BE2C (cell line): ENCODE measurements around the gene FYCO1.

Experiments used
- DNase-seq: peaks from one replicate; pipeline ENCODE4 v3.0.0-alpha.2; 2020
- H3K27me3 ChIP-seq: fragments of 250-450 bp; sonication (Bioruptor Pico); 2 replicates; pipeline ENCODE4 v1.5.1; 2020; ENCODE audit warnings: mild to moderate bottlenecking
- H3K36me3 ChIP-seq: fragments of 250-450 bp; sonication (Bioruptor Pico); 2 replicates; pipeline ENCODE4 v1.5.1; 2020; ENCODE audit warnings: mild to moderate bottlenecking
- H3K4me1 ChIP-seq: fragments of 250-450 bp; sonication (Bioruptor Pico); 2 replicates; pipeline ENCODE4 v1.5.1; 2020
- H3K4me3 ChIP-seq: 2 replicates; pipeline ENCODE4 v1.5.1; 2011; ENCODE audit warnings: low read depth, low read length
- H3K9me3 ChIP-seq: fragments of 250-450 bp; sonication (Bioruptor Pico); 2 replicates; pipeline ENCODE4 v1.5.1; 2020
- TF ChIP-seq, protein P1 (sequence below): IDR thresholded peaks from 2 replicates; pipeline ENCODE4 v1.5.1; 2012; ENCODE audit warnings: mild to moderate bottlenecking, low read depth, low read length

FYCO1 gene

DNA sequence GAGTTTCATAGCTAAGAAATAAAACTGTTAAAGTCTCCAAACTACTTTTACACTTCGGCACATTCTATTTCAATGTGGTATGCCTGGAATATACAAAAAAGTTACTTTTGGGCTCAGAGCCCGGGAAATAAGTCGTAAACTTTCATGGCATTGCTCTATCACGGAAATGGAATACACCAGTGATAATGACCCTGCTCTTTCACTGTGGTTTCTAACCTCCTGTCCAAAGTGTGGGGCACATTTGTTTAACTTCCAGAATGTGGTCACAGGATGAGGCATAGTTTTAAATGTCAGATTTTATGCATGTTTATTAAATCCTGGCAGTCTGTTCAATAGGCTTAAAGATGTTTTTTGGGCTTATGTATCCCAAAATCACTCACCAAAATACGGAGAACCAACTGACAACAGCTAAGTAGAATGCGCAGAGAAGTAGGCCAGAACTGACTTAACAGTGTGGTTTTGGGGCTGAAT lies 47.3 kb downstream of the FYCO1 start:
- no peaks in the 10 kb centered on the region for H3K9me3 ChIP-seq
- H3K36me3 ChIP-seq: no peaks in the 10 kb centered on the region
- H3K4me3 ChIP-seq: no peak overlapping the region
- H3K27me3 ChIP-seq: no peaks in the 10 kb centered on the region
- DNase-seq: no peak
- TF ChIP-seq, protein P1, sequence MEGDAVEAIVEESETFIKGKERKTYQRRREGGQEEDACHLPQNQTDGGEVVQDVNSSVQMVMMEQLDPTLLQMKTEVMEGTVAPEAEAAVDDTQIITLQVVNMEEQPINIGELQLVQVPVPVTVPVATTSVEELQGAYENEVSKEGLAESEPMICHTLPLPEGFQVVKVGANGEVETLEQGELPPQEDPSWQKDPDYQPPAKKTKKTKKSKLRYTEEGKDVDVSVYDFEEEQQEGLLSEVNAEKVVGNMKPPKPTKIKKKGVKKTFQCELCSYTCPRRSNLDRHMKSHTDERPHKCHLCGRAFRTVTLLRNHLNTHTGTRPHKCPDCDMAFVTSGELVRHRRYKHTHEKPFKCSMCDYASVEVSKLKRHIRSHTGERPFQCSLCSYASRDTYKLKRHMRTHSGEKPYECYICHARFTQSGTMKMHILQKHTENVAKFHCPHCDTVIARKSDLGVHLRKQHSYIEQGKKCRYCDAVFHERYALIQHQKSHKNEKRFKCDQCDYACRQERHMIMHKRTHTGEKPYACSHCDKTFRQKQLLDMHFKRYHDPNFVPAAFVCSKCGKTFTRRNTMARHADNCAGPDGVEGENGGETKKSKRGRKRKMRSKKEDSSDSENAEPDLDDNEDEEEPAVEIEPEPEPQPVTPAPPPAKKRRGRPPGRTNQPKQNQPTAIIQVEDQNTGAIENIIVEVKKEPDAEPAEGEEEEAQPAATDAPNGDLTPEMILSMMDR: no peak
- no peaks in the 10 kb centered on the region for H3K4me1 ChIP-seq

DNA sequence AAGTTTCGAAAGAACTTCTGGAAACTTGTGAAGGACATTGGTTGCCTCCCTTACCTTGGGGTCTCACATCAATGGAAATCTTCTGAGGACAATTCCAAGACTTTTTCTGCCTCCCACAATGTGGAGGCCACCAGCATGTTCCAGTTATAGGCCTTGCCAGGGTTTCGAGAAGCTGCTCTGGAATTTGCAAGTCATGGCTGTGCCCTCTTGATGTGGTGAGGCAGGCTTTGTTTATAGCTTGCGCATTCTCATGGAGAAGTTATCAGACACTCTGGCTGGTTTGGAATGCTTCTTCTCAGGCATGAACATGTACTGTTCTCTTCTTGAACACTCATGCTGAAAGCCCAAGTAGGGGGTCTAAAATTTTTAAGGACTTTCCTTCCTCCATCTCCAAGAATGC lies 48.3 kb downstream of the FYCO1 start:
- no peaks in the 10 kb centered on the region for H3K27me3 ChIP-seq
- no peak overlapping the region for H3K4me3 ChIP-seq
- TF ChIP-seq, protein P1: no peak
- H3K9me3 ChIP-seq: no peaks in the 10 kb centered on the region
- DNase-seq: no peak
- H3K4me1 ChIP-seq: no peaks in the 10 kb centered on the region
- no peaks in the 10 kb centered on the region for H3K36me3 ChIP-seq

DNA sequence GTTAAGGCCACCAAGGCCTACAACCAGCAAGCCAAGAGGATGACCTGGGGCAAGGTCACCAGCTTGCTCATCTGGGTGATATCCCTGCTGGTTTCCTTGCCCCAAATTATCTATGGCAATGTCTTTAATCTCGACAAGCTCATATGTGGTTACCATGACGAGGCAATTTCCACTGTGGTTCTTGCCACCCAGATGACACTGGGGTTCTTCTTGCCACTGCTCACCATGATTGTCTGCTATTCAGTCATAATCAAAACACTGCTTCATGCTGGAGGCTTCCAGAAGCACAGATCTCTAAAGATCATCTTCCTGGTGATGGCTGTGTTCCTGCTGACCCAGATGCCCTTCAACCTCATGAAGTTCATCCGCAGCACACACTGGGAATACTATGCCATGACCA lies 48.7 kb downstream of the FYCO1 start:
- H3K4me3 ChIP-seq: no peak overlapping the region
- no peaks in the 10 kb centered on the region for H3K27me3 ChIP-seq
- no peaks in the 10 kb centered on the region for H3K4me1 ChIP-seq
- no peaks in the 10 kb centered on the region for H3K36me3 ChIP-seq
- DNase-seq: no peak
- TF ChIP-seq, protein P1: no peak
- H3K9me3 ChIP-seq: no peaks in the 10 kb centered on the region

DNA sequence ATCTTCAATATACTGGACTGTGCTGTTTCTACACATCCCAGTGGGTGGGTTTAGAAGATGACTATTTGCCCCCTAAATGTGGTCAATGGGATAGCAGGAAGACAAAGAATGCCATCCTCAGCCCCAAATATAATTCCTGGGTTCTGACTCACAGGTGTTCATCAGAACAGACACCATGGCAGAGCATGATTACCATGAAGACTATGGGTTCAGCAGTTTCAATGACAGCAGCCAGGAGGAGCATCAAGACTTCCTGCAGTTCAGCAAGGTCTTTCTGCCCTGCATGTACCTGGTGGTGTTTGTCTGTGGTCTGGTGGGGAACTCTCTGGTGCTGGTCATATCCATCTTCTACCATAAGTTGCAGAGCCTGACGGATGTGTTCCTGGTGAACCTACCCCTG lies 49.3 kb downstream of the FYCO1 start:
- H3K9me3 ChIP-seq: no peaks in the 10 kb centered on the region
- H3K4me1 ChIP-seq: no peaks in the 10 kb centered on the region
- no peaks in the 10 kb centered on the region for H3K27me3 ChIP-seq
- TF ChIP-seq, protein P1: no peak
- no peak overlapping the region for H3K4me3 ChIP-seq
- no peak for DNase-seq
- H3K36me3 ChIP-seq: no peaks in the 10 kb centered on the region

DNA sequence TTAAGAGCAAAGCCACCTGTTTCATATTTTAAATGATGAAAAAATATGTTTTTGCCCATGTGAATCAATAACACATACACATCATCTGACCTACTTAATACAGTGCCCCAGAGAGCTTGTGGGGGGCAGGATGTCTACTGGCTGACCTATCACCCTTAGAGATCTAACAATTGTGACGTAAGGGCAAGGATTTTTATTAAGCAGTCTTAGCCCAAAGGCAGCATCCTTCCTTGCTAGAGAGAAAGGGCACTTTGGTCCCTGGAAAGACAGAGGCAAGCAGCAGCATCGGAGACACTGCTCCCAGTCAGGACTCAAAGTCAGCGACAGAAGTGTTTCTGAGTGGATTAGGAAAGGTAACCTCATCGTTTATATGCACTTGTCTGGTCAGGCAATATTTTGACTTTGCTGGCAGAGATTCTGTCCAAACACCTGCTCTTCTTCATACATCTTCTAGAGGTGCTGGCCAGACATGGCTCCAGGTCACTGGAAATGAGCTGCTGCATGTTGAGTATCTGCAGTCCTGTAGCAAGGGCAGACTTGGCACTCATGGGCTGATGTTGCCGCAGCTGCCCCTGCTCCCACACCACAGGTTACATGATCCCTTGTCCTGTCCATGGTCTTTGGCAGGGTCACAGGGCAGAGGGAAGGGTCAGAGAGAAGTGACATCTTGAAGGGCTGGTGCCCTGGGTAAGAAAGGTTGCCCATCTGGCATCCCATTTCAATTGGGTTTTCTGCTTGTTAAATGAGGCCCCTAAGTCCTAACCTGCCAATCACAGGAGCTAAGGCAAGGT lies 50.6 kb downstream of the FYCO1 start:
- no peaks in the 10 kb centered on the region for H3K9me3 ChIP-seq
- H3K27me3 ChIP-seq: no peaks in the 10 kb centered on the region
- no peaks in the 10 kb centered on the region for H3K36me3 ChIP-seq
- no peak overlapping the region for H3K4me3 ChIP-seq
- no peak for DNase-seq
- TF ChIP-seq, protein P1: no peak
- H3K4me1 ChIP-seq: no peaks in the 10 kb centered on the region

DNA sequence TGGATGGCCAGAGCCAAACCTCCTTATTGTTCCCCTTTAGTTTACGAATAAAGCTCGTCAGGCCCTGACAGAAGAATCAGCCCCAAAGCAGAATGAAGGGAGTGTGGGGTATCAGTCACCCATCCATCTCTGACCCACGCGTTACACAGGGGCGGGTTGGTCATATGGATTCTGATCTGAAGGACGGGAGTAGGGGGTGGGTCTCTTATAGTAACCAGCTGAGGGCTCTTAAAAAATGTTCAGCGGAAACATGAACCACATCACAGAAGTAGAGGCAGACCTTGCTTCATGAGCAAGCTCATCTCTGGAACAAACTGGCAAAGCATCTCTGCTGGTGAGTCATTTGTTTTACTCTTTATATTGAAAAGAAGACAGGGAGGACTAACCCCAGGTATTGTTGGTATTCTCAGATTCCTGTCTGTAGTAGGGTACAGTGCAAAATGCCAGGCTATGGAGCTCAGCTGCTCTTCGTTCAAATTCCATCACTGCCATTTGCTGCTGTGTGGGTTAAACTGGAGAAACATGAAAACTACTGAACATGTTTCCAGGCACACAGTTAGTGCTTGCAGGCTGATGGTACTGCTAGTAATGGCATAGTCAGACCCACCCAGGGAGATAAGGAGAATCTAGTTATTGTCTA lies 52.3 kb downstream of the FYCO1 start, which contains the start of gene CXCR6:
Gene CXCR6, plus strand, starts transcription at position 258 of the 640 bp plus-strand sequence. CDS start 3,018 bp downstream, outside the sequence.
- TF ChIP-seq, protein P1: no peak
- H3K4me1 ChIP-seq: no peaks in the 10 kb centered on the region
- no peak within 1 kb of the TSS for H3K4me3 ChIP-seq
- no peak for DNase-seq
- H3K36me3 ChIP-seq: no peaks in the 10 kb centered on the region
- H3K27me3 ChIP-seq: no peaks in the 10 kb centered on the region
- H3K9me3 ChIP-seq: no peaks in the 10 kb centered on the region
